ENCODE data around the gene LSM10. TPM values are rescaled to one million over a fixed set of nuclear protein-coding genes. Genes with fewer than 3 reads are reported as not detected.

Gene LSM10
- total RNA-seq, 2 donors from 2014 or later, result 37.5 to 45.6 TPM

DNA sequence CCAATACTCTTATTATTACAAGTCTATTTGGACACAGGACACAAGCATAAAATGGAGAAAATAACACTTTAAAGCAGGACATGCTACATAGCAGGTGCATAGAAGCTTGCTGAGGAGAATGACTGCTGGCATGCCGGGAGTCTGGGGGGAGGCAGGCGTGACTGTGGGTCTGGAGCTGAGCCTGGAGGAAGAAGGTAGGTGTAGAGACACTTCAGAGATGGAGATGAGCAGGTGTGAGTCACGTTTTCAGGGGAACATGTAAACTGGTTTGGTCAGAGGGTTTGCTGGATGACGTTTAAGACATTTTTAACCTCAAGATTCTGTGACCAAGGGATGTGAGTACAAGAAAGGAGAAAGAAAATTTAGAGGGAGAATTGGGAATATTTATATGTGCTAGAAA is 28.1 kb upstream of the LSM10 start:
- WGBS, 2 experiments (ENCODE audit: insufficient coverage in 1 of 2, insufficient read length in 1 of 2), result 85 to 92% methylated on average over 4 of the region's 4 CpGs
- H3K36me3 ChIP-seq (ENCODE audit: control insufficient read depth, insufficient read depth, low read length), result no peaks in the 10 kb centered on the region
- H3K9me3 ChIP-seq (ENCODE audit: control insufficient read depth, low read length), result no peaks in the 10 kb centered on the region
- H3K27me3 ChIP-seq (ENCODE audit: control insufficient read depth, insufficient read depth, low read length, poor library complexity, severe bottlenecking), result no peaks in the 10 kb centered on the region
- no peaks in the 10 kb centered on the region for H3K4me1 ChIP-seq (ENCODE audit: control insufficient read depth, insufficient read depth, low read length)
- no peak overlapping the region for H3K4me3 Mint-ChIP-seq
- TF ChIP-seq, protein P1, sequence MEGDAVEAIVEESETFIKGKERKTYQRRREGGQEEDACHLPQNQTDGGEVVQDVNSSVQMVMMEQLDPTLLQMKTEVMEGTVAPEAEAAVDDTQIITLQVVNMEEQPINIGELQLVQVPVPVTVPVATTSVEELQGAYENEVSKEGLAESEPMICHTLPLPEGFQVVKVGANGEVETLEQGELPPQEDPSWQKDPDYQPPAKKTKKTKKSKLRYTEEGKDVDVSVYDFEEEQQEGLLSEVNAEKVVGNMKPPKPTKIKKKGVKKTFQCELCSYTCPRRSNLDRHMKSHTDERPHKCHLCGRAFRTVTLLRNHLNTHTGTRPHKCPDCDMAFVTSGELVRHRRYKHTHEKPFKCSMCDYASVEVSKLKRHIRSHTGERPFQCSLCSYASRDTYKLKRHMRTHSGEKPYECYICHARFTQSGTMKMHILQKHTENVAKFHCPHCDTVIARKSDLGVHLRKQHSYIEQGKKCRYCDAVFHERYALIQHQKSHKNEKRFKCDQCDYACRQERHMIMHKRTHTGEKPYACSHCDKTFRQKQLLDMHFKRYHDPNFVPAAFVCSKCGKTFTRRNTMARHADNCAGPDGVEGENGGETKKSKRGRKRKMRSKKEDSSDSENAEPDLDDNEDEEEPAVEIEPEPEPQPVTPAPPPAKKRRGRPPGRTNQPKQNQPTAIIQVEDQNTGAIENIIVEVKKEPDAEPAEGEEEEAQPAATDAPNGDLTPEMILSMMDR (conservative IDR thresholded peaks at IDR 0.05), result no peak
- peaks cover 9% of the 10 kb centered on the region for H3K36me3 Mint-ChIP-seq (ENCODE audit: low read depth)
- H3K27ac ChIP-seq (ENCODE audit: low read depth, low read length), result no peak overlapping the region
- H3K9ac ChIP-seq (ENCODE audit: extremely low read depth, low read length, poor library complexity, severe bottlenecking), result no peak overlapping the region
- H3K27me3 Mint-ChIP-seq (ENCODE audit: insufficient read depth), result no peaks in the 10 kb centered on the region
- no peak overlapping the region for H3K27ac Mint-ChIP-seq
- no peak overlapping the region for H3K4me3 ChIP-seq (ENCODE audit: low read length)
- no peak for DNase-seq
- H3K9me3 Mint-ChIP-seq, result no peaks in the 10 kb centered on the region
- no peaks in the 10 kb centered on the region for H3K4me1 Mint-ChIP-seq

DNA sequence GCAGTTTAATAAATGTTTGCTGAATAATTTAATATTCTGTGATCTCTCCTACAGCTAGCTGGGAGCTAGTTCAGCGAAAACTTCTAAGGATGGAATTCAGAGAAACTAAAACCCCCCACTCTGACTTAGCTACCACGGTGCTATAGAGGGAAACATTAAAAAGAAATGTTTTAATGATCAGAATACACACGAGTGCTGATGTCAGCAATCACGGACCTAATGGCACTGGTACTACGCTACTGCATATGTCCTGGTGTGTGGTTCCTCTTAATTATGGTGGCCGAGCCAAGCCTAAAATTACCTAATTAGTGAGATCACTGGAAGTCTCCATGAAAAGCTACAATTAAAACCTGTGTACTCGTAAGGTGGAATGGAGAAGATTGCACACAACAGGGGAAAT is 23.9 kb upstream of the LSM10 start:
- Mint-ChIP-seq H3K4me3 (no peak overlapping the region), H3K4me1 (peaks cover 2% of the 10 kb centered on the region), H3K9me3 (no peaks in the 10 kb centered on the region), H3K36me3 (ENCODE audit: low read depth) (peaks cover 4% of the 10 kb centered on the region), H3K27ac (no peak overlapping the region), H3K27me3 (ENCODE audit: insufficient read depth) (no peaks in the 10 kb centered on the region)
- Histone ChIP-seq H3K4me3 (ENCODE audit: low read length) (no peak overlapping the region), H3K36me3 (ENCODE audit: control insufficient read depth, insufficient read depth, low read length) (no peaks in the 10 kb centered on the region), H3K4me1 (ENCODE audit: control insufficient read depth, insufficient read depth, low read length) (no peaks in the 10 kb centered on the region), H3K9ac (ENCODE audit: extremely low read depth, low read length, poor library complexity, severe bottlenecking) (no peak overlapping the region), H3K27me3 (ENCODE audit: control insufficient read depth, insufficient read depth, low read length, poor library complexity, severe bottlenecking) (no peaks in the 10 kb centered on the region), H3K27ac (ENCODE audit: low read depth, low read length) (no peak overlapping the region), H3K9me3 (ENCODE audit: control insufficient read depth, low read length) (no peaks in the 10 kb centered on the region)
- 90 to 95% methylated on average over 6 to 7 of the region's 7 CpGs for WGBS, 2 experiments (ENCODE audit: insufficient coverage in 1 of 2, insufficient read length in 1 of 2)
- DNase-seq, result no peak
- TF ChIP-seq, protein P1 (conservative IDR thresholded peaks at IDR 0.05), result no peak

DNA sequence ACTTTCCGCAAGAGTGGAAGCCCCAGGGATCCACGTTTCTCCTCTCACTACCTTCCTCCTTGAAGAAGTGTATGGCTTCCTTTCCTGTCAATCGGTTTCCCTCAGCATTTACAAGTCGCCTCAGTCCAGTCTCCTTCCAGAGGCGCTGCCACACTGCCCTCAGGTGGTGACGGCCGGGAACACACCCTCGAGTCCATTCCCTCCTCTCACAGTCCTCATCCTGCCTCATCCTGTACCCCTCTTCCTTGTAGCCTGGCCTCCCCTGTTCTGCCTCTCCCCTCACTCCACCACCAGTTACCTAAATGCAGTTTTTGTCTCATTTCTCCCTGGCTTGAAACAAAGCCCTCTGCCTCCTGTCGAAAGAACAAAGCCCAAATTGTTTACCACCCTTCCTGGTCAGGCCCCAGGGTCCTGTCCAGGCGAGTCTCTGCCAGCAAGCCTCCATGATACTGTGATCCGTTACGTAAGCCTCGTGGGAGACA is 23.2 kb upstream of the LSM10 start:
- Mint-ChIP-seq H3K4me1 (peaks cover 2% of the 10 kb centered on the region), H3K36me3 (ENCODE audit: low read depth) (peaks cover 4% of the 10 kb centered on the region), H3K4me3 (no peak overlapping the region), H3K9me3 (no peaks in the 10 kb centered on the region), H3K27ac (no peak overlapping the region), H3K27me3 (ENCODE audit: insufficient read depth) (no peaks in the 10 kb centered on the region)
- H3K4me3 ChIP-seq (ENCODE audit: low read length), result no peak overlapping the region
- no peak overlapping the region for H3K9ac ChIP-seq (ENCODE audit: extremely low read depth, low read length, poor library complexity, severe bottlenecking)
- H3K27ac ChIP-seq (ENCODE audit: low read depth, low read length), result no peak overlapping the region
- WGBS, 2 experiments (ENCODE audit: insufficient coverage in 1 of 2, insufficient read length in 1 of 2), result 26 to 28% methylated on average over 13 of the region's 13 CpGs
- H3K27me3 ChIP-seq (ENCODE audit: control insufficient read depth, insufficient read depth, low read length, poor library complexity, severe bottlenecking), result no peaks in the 10 kb centered on the region
- H3K36me3 ChIP-seq (ENCODE audit: control insufficient read depth, insufficient read depth, low read length), result no peaks in the 10 kb centered on the region
- TF ChIP-seq, protein P1 (conservative IDR thresholded peaks at IDR 0.05), result peak; percentile 96
- H3K9me3 ChIP-seq (ENCODE audit: control insufficient read depth, low read length), result no peaks in the 10 kb centered on the region
- DNase-seq, result peak; percentile 98
- no peaks in the 10 kb centered on the region for H3K4me1 ChIP-seq (ENCODE audit: control insufficient read depth, insufficient read depth, low read length)

All from endodermal cell (in vitro differentiated cells).